Right lobe of liver (tissue), 4 donors: ENCODE results near the gene ACTL8.

ENCODE experiments used
- POLR2A ChIP-seq: fragments of 450-650 bp; IDR thresholded peaks from one replicate; pipeline ENCODE4 v1.6.1; 2017; ENCODE audit warnings: antibody characterized with exemption, mild to moderate bottlenecking
- TF ChIP-seq, protein P1 (sequence below), 4 donors: fragments of 200-600 bp in 3 of 4; fragments of 450-650 bp in 1 of 4; IDR thresholded peaks; one replicate each; pipeline versions ENCODE4 v1.5.1 to v1.8.0; 2016 to 2022; ENCODE audit warnings: antibody characterized with exemption in 4 of 4, mild to moderate bottlenecking in 2 of 4
- donor health status: DM: no; HTN: no; CAD: no.
- donor health status: DM: no; HTN: no; CAD: no.
- donor health status: DM: no; HTN: yes; CAD: no.

DNA sequence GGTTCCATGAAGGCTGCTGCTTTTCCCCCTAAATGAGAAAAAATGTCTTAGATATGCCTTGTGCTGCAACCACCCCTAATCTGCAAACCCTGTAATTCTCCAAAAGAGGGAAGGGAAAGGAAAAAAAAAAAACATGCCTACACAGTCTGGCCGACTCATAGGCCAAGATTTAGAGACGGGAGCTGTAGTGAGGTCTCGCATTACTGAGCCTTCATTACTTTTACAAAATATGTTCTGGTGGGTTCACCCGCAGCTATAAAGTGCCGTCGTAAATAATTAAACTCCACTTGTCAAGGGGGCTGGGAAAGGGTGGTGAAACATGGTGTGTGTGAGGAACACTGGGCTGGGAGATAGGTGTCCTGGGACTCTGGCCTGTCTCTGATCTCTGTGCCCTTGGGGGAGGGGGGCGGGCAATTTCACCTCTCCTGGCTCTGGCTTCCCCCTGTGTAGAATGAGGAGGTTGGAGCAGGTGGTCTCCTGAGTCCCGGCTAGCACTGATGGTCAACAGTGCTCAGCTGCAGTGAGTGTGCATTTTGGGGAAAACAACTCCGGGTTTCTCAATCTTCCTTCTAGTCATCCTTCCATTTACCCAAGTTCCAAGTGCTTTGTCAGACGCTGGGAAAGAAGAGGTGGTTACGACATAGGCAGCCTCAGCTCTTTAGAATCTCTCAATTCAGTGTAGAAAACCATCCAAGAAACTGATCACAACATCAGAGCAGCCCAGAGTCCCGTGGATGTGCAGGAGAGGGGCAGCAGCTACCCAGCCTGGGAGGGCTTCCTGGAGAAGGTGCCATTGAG is 82.3 kb downstream of the ACTL8 start:
- no peak for TF ChIP-seq POLR2A
- TF ChIP-seq, protein P1, sequence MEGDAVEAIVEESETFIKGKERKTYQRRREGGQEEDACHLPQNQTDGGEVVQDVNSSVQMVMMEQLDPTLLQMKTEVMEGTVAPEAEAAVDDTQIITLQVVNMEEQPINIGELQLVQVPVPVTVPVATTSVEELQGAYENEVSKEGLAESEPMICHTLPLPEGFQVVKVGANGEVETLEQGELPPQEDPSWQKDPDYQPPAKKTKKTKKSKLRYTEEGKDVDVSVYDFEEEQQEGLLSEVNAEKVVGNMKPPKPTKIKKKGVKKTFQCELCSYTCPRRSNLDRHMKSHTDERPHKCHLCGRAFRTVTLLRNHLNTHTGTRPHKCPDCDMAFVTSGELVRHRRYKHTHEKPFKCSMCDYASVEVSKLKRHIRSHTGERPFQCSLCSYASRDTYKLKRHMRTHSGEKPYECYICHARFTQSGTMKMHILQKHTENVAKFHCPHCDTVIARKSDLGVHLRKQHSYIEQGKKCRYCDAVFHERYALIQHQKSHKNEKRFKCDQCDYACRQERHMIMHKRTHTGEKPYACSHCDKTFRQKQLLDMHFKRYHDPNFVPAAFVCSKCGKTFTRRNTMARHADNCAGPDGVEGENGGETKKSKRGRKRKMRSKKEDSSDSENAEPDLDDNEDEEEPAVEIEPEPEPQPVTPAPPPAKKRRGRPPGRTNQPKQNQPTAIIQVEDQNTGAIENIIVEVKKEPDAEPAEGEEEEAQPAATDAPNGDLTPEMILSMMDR (IDR thresholded peaks at IDR 0.05) = no peak
